Activated CD4-positive, alpha-beta T cell treated with anti-CD3 and anti-CD28 coated beads, Interleukin-2, amount 50 U/mL, for 24 hours (primary cell): ENCODE results near the gene GRAMD2A.

Experiments
- DNase-seq, 2 donors: peaks; one replicate each; pipeline ENCODE4 v3.0.0-alpha.2; 2020; ENCODE audit warnings: low read depth in 1 of 2, low spot score in 1 of 2

Gene GRAMD2A

GRCh38 chr15:72220687-72221086, 23.1 kb upstream of the GRAMD2A start:
- no peak for DNase-seq

GRCh38 chr15:72217216-72217615, 19.6 kb upstream of the GRAMD2A start:
- DNase-seq, result no peak

DNA sequence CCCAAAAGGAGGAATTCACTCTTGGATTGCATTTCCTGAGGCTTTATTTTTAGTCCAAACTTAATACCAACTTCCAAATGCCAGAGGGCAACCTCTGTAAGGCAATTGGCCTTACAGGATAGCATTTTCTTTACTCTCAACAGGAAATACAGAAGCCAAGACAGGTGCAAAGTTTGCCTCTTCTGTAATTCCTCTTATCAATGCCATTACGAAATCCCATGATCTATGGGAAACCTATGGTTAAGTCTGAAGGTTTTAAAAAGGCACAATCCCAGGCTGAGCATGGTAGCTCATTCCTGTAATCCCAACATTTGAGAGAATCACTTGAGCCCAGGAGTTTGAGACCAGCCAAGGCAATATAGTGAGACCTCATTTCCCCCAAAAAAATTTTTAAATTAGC, 18.5 kb upstream of the GRAMD2A start:
- DNase-seq, result no peak

DNA sequence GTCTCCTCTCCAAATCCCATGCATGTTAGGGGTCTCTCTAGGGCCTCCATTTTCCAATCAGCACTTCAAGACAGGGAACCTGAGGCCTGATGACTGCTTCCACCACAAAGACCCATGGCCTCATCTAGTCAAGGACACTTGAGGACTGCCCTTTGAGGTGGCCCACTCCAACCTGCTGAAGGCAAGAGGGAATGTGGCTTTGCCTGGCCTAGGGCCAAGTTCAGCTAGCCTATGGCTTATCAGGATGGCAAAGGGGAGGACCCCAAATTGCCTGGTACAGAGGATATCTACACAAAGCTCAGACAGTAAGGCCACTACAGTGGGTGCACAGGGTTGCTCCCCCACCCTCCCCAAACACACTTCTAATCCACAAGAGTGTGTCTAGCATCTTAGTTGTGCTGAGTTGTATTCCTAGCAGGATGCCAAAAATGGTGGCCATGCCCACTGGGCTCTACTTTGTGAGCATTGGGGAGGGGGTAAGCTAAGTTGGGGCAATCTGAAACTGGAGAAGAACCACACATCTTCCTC, 10.0 kb upstream of the GRAMD2A start:
- no peak for DNase-seq

DNA sequence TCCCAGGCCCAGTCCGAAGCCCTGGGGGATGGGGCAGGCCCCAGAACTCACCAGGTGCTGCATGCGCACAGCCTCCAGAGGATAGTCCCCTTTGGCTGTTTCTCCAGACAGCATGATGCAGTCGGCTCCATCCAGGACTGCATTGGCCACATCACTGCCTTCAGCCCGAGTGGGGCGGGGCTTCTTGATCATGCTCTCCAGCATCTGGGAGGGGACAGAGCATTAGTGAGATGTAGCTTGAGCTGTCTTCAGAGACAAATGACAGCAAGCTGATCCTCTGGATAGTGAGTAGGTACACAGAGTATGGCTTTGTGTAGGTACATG, 9.1 kb upstream of the GRAMD2A start:
- no peak for DNase-seq

DNA sequence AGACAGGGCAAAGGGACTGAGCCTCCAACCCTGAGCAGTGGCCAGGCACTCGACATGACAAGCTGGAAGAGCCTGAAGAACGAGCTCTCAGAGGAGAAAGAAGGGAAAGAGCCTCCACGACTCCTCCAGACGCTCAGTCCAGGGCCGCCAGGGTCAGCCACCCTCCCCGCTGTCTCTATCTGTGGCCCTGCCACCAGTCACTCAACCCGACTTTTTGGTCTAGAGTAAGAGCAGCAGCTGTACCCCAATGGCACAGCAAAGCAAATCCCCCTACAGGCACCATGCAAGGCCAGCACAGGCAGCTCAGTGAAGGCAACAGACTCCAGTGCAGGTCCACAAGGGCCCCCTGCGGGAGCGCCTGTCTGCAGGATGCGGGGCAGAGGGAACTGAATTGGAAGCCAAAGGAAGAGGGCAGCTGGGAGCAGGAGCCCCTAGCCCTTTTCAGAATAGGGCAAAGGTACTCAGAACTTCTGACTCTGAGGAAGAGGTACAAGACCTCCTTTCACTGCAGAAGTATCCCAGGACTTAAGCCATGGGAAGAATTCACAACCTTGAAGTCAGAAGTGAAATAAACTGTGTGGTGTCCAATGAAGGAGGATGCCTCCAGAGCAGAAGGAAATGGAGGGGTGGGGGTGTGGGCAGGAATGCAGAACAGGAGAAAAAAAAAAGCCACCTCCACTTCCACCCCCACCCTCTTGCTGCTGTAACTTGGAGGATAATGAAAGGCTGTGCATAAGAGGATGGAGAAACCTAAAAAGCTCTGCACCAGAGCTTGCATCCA, 8.5 kb upstream of the GRAMD2A start:
- DNase-seq, result no peak

GRCh38 chr15:72205273-72205672, 7.7 kb upstream of the GRAMD2A start:
- no peak for DNase-seq

GRCh38 chr15:72203507-72203837, 5.9 kb upstream of the GRAMD2A start:
- DNase-seq, result no peak

- no peak for DNase-seq
These were observed 5.4 kb upstream of the GRAMD2A start for GRCh38 chr15:72202801-72203506.

GRCh38 chr15:72202302-72202701, 4.7 kb upstream of the GRAMD2A start:
- DNase-seq, result no peak

- no peak for DNase-seq
These were observed 3.9 kb upstream of the GRAMD2A start for GRCh38 chr15:72201391-72201921.

DNA sequence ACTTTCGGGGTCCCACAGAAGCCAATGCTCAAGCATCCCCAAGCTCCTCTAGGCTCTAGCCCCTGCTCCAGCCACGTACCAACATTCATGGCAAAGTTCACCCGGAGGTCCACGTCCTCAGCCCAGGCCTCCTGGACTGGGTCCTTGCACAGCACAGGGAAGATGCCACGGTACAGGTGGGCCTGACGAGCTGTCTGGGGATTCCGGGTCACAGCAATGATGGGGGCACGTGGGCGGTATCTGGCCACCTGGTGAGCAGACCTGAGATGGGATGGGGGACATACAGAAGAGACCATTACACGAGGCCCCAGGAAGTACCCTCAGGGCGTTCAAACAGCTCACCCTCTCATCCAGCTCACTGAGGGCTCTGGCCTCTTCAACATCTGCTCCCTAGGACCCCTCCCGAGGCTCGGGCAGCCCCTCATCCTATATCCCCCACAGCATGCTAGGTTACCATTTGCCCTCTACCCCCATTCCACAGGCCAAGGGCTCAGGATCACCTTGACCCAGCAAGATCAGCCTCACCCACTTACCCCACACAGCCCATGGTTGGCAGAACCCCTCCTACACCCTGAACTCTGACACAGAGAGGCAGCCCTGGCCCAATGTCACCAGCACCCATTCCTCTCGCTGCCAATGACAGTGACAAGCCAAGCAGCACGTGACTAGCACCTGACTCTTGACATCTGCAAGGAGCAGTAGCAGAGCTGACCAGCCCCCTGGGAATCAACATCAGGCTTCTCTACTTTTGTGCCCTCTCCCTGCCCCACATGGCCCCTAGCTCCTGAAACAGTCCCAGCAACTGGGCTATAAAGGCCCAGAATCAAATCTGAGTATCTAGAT, 3.0 kb upstream of the GRAMD2A start:
- DNase-seq, result no peak

DNA sequence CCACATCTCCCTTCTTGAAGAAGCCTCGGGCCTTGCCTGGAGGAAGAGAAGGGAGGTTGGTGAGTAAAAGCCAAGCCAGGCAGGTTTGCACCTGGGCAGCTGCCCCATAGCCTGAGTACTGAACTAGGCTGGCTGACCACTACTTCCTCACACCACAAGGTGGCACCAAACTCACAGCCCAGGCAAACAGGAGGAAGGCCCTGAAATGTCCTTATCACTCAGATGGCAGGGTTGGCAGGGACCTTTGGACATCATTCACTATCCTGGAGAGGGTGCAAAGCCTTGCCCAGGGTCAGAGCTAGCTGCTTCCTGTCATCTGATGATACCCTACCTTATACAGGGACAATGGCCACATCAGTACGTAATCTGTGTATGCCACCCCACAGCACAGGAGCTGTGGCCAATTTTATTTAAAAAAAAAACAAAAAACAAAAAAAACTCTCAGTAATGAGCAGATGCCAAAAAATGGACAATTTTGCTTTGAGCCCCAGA, 2.2 kb upstream of the GRAMD2A start:
- DNase-seq, result peak; percentile 44 to 59

DNA sequence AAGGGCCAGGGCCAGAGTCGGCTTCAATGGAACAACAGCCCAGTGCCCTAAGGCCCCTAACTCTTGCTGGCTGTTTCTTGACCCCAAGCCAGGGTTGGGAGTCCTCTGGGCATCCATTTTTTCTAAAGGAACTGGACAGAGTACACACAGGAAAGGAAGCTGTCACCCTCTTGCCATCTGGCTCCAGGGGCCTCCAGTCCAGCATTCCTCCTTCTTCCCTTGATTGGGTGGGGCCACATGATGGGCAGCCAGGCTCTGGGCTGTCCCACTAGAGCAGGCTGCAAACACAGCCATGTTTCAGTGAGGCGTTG, 1.6 kb upstream of the GRAMD2A start:
- DNase-seq, result no peak

GRCh38 chr15:72198356-72199204, 993 bp upstream of the GRAMD2A start:
- no peak for DNase-seq

- no peak for DNase-seq
These were observed 537 bp downstream of the GRAMD2A start for GRCh38 chr15:72197041-72197459.

- no peak for DNase-seq
These were observed 1.1 kb downstream of the GRAMD2A start for GRCh38 chr15:72196409-72197040.

DNA sequence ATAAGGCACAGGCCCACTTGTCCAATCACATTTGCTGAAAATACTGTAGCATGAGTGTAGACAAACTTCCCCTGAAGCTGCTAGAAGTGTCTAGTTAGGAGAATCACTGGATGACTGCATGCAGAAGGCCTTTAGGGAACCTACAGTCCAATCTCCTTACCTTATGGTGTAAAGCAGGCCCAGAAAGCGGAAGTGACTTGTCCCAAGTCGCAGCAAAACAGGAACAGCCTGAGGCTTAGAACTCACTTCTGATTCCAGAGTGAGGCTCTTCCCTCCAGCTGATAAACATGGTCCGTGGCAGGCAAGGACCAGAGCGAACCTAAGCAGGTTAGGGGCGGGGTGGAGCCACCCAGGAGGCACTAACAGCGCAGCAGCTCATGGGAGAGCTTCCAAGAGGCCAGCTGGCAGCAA, 2.5 kb downstream of the GRAMD2A start:
- DNase-seq, result no peak

DNA sequence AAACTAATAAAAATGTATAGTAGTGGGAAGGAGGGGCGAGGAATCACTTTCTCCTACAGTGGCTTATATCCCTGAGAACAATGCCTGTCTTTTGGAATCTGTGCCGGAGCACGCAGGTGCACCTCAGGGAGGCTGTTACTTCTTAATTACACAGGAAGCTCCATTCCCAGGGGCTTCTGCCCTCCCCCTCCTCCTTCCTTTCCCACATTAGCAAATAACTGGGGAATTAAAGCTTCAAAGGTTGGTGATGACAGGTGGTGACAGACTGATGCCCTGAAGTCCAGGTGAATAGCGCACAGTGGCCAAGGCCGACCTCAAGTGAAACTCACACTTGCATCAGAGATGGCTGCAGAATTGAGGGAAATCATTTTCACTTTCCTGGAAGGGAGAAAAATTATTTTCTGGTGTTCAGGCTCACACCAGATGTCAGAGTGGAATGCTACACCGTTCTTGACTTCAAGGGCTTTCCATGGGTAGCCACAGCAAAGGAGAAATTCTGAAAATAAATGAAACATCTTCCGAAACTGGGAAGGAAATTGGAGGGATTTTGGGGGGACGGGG, 3.7 kb downstream of the GRAMD2A start:
- no peak for DNase-seq

DNA sequence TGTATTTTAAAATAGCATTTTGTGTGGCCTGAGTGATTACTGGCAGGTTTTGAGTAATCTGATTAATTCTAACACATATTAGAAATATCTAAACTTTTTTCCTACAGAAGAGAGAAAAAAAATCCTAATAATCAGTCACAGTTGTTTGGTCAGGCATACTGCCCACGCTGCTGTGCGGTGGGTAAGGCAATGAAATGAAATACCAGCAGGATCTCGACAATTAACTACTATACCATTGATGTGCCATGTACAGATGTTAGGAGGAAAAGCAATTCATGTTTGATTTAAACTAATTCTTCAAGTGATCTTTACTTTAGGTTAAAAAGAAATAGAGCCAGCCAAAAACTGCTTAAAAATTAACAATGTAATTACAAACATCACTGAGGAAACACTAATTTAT, 5.2 kb downstream of the GRAMD2A start:
- no peak for DNase-seq
